Fibroblast of mammary gland (primary cell): ENCODE measurements around the gene TBC1D21.

ENCODE experiments used
- DNase-seq: peaks from one replicate; pipeline ENCODE4 v3.0.0-alpha.2; 2010; ENCODE audit warnings: low read depth
- H3K4me3 ChIP-seq: 2 replicates; pipeline ENCODE4 v1.5.1; 2011; ENCODE audit warnings: low read depth, mild to moderate bottlenecking, low read length, moderate library complexity; ENCODE audit not compliant: control insufficient read depth
- CTCF ChIP-seq: conservative IDR thresholded peaks from 2 replicates; pipeline ENCODE4 v1.5.1; 2011; ENCODE audit warnings: low read depth, low read length, inconsistent platforms; ENCODE audit not compliant: control insufficient read depth, insufficient read depth

Gene TBC1D21

GRCh38 chr15:73856458-73857192 lies 16.7 kb upstream of the TBC1D21 start:
- DNase-seq, result no peak
- no peak overlapping the region for H3K4me3 ChIP-seq
- no peak for TF ChIP-seq CTCF

- DNase-seq, result no peak
- no peak overlapping the region for H3K4me3 ChIP-seq
- TF ChIP-seq CTCF, result no peak
These were observed 16.0 kb upstream of the TBC1D21 start for GRCh38 chr15:73857193-73857920.

GRCh38 chr15:73858062-73858461 lies 15.3 kb upstream of the TBC1D21 start:
- H3K4me3 ChIP-seq, result no peak overlapping the region
- no peak for DNase-seq
- TF ChIP-seq CTCF, result no peak

- no peak for DNase-seq
- no peak overlapping the region for H3K4me3 ChIP-seq
- TF ChIP-seq CTCF, result no peak
These were observed 11.1 kb upstream of the TBC1D21 start for GRCh38 chr15:73862276-73862675.

GRCh38 chr15:73865379-73865778 lies 8.0 kb upstream of the TBC1D21 start:
- no peak for TF ChIP-seq CTCF
- no peak for DNase-seq
- H3K4me3 ChIP-seq, result no peak overlapping the region

- TF ChIP-seq CTCF, result no peak
- no peak for DNase-seq
- H3K4me3 ChIP-seq, result no peak overlapping the region
These were observed 7.5 kb upstream of the TBC1D21 start for GRCh38 chr15:73865904-73866303.
